ENCODE data around the gene CACNB2. TPM values are rescaled to one million over a fixed set of nuclear protein-coding genes. Genes with fewer than 3 reads are reported as not detected.

Gene CACNB2
- total RNA-seq, 1 experiment from 2014 or later = not detected

DNA sequence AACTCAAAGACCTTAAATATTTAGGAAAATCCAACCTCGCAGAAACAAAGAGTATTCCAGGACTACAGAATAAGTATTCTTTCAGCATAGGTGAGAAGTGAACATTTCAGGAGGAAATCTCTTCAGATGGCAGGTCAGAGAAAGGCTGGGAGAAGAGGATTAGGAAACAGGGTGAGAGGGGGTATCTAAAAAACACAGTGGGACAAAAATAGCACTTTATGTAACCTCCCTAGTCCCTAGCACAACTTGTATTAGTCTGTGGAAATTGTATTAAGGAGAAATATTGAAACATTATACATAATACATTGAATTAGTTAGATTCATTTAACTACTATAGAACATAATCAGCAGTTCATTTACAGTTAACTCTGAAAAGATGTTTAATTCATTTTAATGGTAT lies 192.3 kb downstream of the CACNB2 start:
- in situ Hi-C loops (cut with HindIII; ENCODE audit: low pct_unique_long_range_greater_than_20kb, low sequenced_read_pairs) (no loop called here), intact Hi-C loops (cut with micrococcal nuclease; ENCODE audit: unreplicated experiment) (no loop called here)
- Histone ChIP-seq H3K36me3 (ENCODE audit: control insufficient read depth, insufficient read depth, low read length) (no peaks in the 10 kb centered on the region), H3K27ac (ENCODE audit: low read length) (no peak overlapping the region), H3K4me3 (ENCODE audit: low read depth in 2 of 2, low read length in 2 of 2) (no peak overlapping the region), H3K4me1 (ENCODE audit: control insufficient read depth, insufficient read depth, low read length) (no peaks in the 10 kb centered on the region), H3K27me3 (ENCODE audit: control insufficient read depth, insufficient read depth, low read length) (no peaks in the 10 kb centered on the region), H3K9me3 (ENCODE audit: control insufficient read depth, insufficient read depth, low read depth, low read length) (no peaks in the 10 kb centered on the region)
- TF ChIP-seq SIN3A (IDR thresholded peaks at IDR 0.05; ENCODE audit: borderline replicate concordance, insufficient read depth, low read depth, low read length) (no peak), POLR2AphosphoS5 (IDR thresholded peaks at IDR 0.05; ENCODE audit: low read depth, low read length) (no peak), TCF7L2 (IDR thresholded peaks at IDR 0.05; ENCODE audit: low read depth, low read length) (no peak)
- TF ChIP-seq, protein P1, sequence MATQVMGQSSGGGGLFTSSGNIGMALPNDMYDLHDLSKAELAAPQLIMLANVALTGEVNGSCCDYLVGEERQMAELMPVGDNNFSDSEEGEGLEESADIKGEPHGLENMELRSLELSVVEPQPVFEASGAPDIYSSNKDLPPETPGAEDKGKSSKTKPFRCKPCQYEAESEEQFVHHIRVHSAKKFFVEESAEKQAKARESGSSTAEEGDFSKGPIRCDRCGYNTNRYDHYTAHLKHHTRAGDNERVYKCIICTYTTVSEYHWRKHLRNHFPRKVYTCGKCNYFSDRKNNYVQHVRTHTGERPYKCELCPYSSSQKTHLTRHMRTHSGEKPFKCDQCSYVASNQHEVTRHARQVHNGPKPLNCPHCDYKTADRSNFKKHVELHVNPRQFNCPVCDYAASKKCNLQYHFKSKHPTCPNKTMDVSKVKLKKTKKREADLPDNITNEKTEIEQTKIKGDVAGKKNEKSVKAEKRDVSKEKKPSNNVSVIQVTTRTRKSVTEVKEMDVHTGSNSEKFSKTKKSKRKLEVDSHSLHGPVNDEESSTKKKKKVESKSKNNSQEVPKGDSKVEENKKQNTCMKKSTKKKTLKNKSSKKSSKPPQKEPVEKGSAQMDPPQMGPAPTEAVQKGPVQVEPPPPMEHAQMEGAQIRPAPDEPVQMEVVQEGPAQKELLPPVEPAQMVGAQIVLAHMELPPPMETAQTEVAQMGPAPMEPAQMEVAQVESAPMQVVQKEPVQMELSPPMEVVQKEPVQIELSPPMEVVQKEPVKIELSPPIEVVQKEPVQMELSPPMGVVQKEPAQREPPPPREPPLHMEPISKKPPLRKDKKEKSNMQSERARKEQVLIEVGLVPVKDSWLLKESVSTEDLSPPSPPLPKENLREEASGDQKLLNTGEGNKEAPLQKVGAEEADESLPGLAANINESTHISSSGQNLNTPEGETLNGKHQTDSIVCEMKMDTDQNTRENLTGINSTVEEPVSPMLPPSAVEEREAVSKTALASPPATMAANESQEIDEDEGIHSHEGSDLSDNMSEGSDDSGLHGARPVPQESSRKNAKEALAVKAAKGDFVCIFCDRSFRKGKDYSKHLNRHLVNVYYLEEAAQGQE (IDR thresholded peaks at IDR 0.05; ENCODE audit: insufficient read depth in 1 of 2, low read depth in 2 of 2, low read length in 1 of 2) = no peak
- TF ChIP-seq, protein P2, sequence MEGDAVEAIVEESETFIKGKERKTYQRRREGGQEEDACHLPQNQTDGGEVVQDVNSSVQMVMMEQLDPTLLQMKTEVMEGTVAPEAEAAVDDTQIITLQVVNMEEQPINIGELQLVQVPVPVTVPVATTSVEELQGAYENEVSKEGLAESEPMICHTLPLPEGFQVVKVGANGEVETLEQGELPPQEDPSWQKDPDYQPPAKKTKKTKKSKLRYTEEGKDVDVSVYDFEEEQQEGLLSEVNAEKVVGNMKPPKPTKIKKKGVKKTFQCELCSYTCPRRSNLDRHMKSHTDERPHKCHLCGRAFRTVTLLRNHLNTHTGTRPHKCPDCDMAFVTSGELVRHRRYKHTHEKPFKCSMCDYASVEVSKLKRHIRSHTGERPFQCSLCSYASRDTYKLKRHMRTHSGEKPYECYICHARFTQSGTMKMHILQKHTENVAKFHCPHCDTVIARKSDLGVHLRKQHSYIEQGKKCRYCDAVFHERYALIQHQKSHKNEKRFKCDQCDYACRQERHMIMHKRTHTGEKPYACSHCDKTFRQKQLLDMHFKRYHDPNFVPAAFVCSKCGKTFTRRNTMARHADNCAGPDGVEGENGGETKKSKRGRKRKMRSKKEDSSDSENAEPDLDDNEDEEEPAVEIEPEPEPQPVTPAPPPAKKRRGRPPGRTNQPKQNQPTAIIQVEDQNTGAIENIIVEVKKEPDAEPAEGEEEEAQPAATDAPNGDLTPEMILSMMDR (IDR thresholded peaks at IDR 0.05) = no peak
- BruUV-seq (replicated peaks) = no TSS peak
- DNase-seq (ENCODE audit: low read depth, low spot score) = no peak
- ChIA-PET POLR2A (no interaction called here), CTCF (no interaction called here)
- ATAC-seq = no peak

DNA sequence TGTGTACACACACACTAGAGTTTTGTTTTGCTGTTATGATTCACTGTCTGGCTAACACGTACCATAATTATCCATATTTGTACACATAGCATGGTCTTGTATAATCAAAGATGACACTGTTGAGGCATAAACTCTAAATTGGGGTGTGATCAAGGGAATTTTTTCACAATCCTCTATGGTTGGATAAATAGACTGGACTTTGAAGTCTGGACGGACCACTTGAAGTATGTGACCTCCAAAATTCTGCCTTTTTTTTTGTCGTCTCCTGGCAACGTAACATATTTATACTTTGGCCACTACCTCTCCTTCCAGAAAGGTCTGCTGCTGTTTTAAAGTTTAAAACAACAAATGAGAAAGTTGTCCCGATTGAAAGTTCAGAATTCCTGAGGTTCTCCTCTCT lies 193.4 kb downstream of the CACNB2 start:
- no peak for ATAC-seq
- TF ChIP-seq, protein P1 (IDR thresholded peaks at IDR 0.05; ENCODE audit: insufficient read depth in 1 of 2, low read depth in 2 of 2, low read length in 1 of 2) = no peak
- no peak for TF ChIP-seq POLR2AphosphoS5 (IDR thresholded peaks at IDR 0.05; ENCODE audit: low read depth, low read length)
- no peak for TF ChIP-seq SIN3A (IDR thresholded peaks at IDR 0.05; ENCODE audit: borderline replicate concordance, insufficient read depth, low read depth, low read length)
- no peak for TF ChIP-seq TCF7L2 (IDR thresholded peaks at IDR 0.05; ENCODE audit: low read depth, low read length)
- TF ChIP-seq, protein P2 (IDR thresholded peaks at IDR 0.05) = no peak
- POLR2A ChIA-PET = no interaction called here

More for the DNA sequence above, 193.4 kb downstream of the CACNB2 start:
- CTCF ChIA-PET = no interaction called here
- Histone ChIP-seq H3K4me3 (ENCODE audit: low read depth in 2 of 2, low read length in 2 of 2) (no peak overlapping the region), H3K27me3 (ENCODE audit: control insufficient read depth, insufficient read depth, low read length) (no peaks in the 10 kb centered on the region), H3K9me3 (ENCODE audit: control insufficient read depth, insufficient read depth, low read depth, low read length) (no peaks in the 10 kb centered on the region), H3K27ac (ENCODE audit: low read length) (no peak overlapping the region), H3K36me3 (ENCODE audit: control insufficient read depth, insufficient read depth, low read length) (no peaks in the 10 kb centered on the region), H3K4me1 (ENCODE audit: control insufficient read depth, insufficient read depth, low read length) (no peaks in the 10 kb centered on the region)
- in situ Hi-C loops (cut with HindIII; ENCODE audit: low pct_unique_long_range_greater_than_20kb, low sequenced_read_pairs) (no loop called here), intact Hi-C loops (cut with micrococcal nuclease; ENCODE audit: unreplicated experiment) (no loop called here)
- no peak for DNase-seq (ENCODE audit: low read depth, low spot score)
- no TSS peak for BruUV-seq (replicated peaks)

All from Panc1 (cell line).